Naive thymus-derived CD4-positive, alpha-beta T cell (primary cell): Measurements from ENCODE around the gene MAP1A. TPM values are rescaled to one million over a fixed set of nuclear protein-coding genes. Genes with fewer than 3 reads are reported as not detected.
"Not testable (repeated sequence)": the region's sequence is repeated elsewhere in the genome, so short reads cannot be mapped to it uniquely, and the experiment has no call there.

ENCODE experiments used
- ATAC-seq: fragments of 150-1000 bp; cut with Tn5 transposase; 2 replicates; pipeline ENCODE4 v1.10.0; 2021; ENCODE audit warnings: mild to moderate bottlenecking, moderate library complexity
- CTCF ChIA-PET: fragments of 350-600 bp; sonication (Branson Sonifier 250); formaldehyde crosslinking; loops from one replicate; lab custom pipeline; 2021; ENCODE audit warnings: antibody characterized with exemption; lab: Charles Lee
- POLR2A ChIA-PET: fragments of 350-600 bp; sonication (Branson Sonifier 250); formaldehyde crosslinking; loops from one replicate; lab custom pipeline; 2021; ENCODE audit warnings: antibody characterized with exemption, inconsistent platforms; lab: Charles Lee
- DNase-seq, 9 donors: peaks; one replicate each; pipeline versions ENCODE4 v3.0.0 to v3.0.0-alpha.2; 2020 to 2022; ENCODE audit warnings: mixed read lengths in 1 of 9
- H3K27ac ChIP-seq: one replicate; pipeline ENCODE4 v1.7.0; 2013; ENCODE audit warnings: mild to moderate bottlenecking, low read depth, low read length, moderate library complexity
- H3K27me3 ChIP-seq, 2 donors: one replicate each; pipeline ENCODE4 v1.7.0; 2013; ENCODE audit warnings: low read length in 2 of 2, mild to moderate bottlenecking in 2 of 2, moderate library complexity in 2 of 2; ENCODE audit not compliant: control insufficient read depth in 2 of 2, insufficient read depth in 2 of 2
- H3K36me3 ChIP-seq, 3 experiments: 1 replicate in 2 of 3; 2 replicates in 1 of 3; pipeline ENCODE4 v1.7.0; 2013; ENCODE audit warnings: low read length in 3 of 3, mild to moderate bottlenecking in 3 of 3, moderate library complexity in 1 of 3; ENCODE audit not compliant: insufficient read depth in 3 of 3, control insufficient read depth in 2 of 3
- H3K4me1 ChIP-seq, 2 donors: one replicate each; pipeline ENCODE4 v1.7.0; 2013; ENCODE audit warnings: low read length in 2 of 2, mild to moderate bottlenecking in 2 of 2, moderate library complexity in 1 of 2; ENCODE audit not compliant: control insufficient read depth in 2 of 2, insufficient read depth in 2 of 2
- H3K4me3 ChIP-seq: 2 replicates; pipeline ENCODE4 v1.7.0; 2013; ENCODE audit warnings: mild to moderate bottlenecking, low read length
- H3K9me3 ChIP-seq, 3 experiments: 1 replicate in 2 of 3; 2 replicates in 1 of 3; pipeline ENCODE4 v1.7.0; 2013; ENCODE audit warnings: low read length in 3 of 3; ENCODE audit not compliant: control insufficient read depth in 2 of 3
- H3K27ac Mint-ChIP-seq, 9 donors: one replicate each; pipeline ENCODE4 v1.8.0; 2020 to 2022; ENCODE audit warnings: mixed read lengths in 9 of 9, mild to moderate bottlenecking in 8 of 9, moderate library complexity in 5 of 9, inconsistent platforms in 2 of 9
- H3K27me3 Mint-ChIP-seq, 5 donors: one replicate each; pipeline ENCODE4 v1.8.0; 2021 to 2022; ENCODE audit warnings: mixed read lengths in 5 of 5, mild to moderate bottlenecking in 1 of 5
- H3K36me3 Mint-ChIP-seq, 5 donors: one replicate each; pipeline ENCODE4 v1.8.0; 2020 to 2022; ENCODE audit warnings: mixed read lengths in 5 of 5, mild to moderate bottlenecking in 3 of 5, inconsistent platforms in 1 of 5
- H3K4me1 Mint-ChIP-seq, 7 donors: one replicate each; pipeline ENCODE4 v1.8.0; 2020 to 2022; ENCODE audit warnings: mixed read lengths in 7 of 7, mild to moderate bottlenecking in 3 of 7, inconsistent platforms in 1 of 7
- H3K4me3 Mint-ChIP-seq, 10 donors: one replicate each; pipeline ENCODE4 v1.8.0; 2020 to 2022; ENCODE audit warnings: mild to moderate bottlenecking in 10 of 10, mixed read lengths in 10 of 10, moderate library complexity in 6 of 10, inconsistent platforms in 2 of 10
- H3K9me3 Mint-ChIP-seq, 11 donors: one replicate each; pipeline ENCODE4 v1.8.0; 2020 to 2022; ENCODE audit warnings: mixed read lengths in 11 of 11, mild to moderate bottlenecking in 4 of 11, inconsistent platforms in 1 of 11, moderate library complexity in 1 of 11
- intact Hi-C, 2 donors: fragments of 100-400 bp; cut with micrococcal nuclease; formaldehyde crosslinking; loops; one replicate each; pipeline ENCODE4 v1.15.1; 2023
- polyA plus RNA-seq, 2 donors: library from polyadenylated mRNA; unstranded; fragments of 300-500 nt; fragmentation: Illumina TruSeq; gene quantifications; one replicate each; pipeline ENCODE4 v1.2.3, GENCODE V29; 2021
- total RNA-seq, 6 experiments: library from RNA in 5 of 6; stranded (reverse) in 5 of 6; gene quantifications; 1 replicate in 5 of 6; 2 replicates in 1 of 6; pipeline ENCODE4 v1.2.3 and lab custom pipeline; 2021 to 2026

Gene MAP1A
- total and polyA plus RNA-seq, 7 experiments from 2014 or later = 0.22 to 13.6 (median 0.30) TPM

DNA sequence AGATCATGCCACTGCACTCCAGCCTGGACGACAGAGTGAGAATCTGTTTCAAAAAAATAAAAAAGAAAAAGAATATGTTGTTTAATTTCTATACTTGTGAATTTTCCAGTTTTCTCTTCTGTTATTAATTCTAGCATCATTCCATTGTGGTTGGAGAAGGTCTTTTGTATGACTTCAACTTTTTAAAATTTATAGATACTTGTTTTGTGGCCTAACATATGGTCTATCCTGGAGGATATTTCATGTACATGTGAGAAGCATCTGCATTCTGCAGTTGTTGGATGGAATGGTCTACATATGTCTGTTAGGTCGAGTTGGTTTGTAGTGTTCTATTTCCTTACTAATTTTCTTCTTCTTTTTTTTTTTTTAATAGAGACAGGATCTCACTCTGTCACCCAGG, 35.6 kb downstream of the MAP1A start:
- POLR2A ChIA-PET = no interaction called here
- no peaks in the 10 kb centered on the region for H3K27me3 ChIP-seq
- ATAC-seq (no peak), DNase-seq (no peak)
- Mint-ChIP-seq H3K9me3 (peaks cover 0 to 2% (median 0%) of the 10 kb centered on the region in 11 donors), H3K36me3 (peaks cover 2 to 32% (median 15%) of the 10 kb centered on the region in 5 donors), H3K27ac (no peak overlapping the region), H3K4me1 (no peaks in the 10 kb centered on the region), H3K4me3 (no peak overlapping the region), H3K27me3 (no peaks in the 10 kb centered on the region)
- CTCF ChIA-PET = no interaction called here
- no peak overlapping the region for H3K27ac ChIP-seq
- intact Hi-C loops = no loop called here
- peaks cover 0 to 11% (median 0%) of the 10 kb centered on the region in 3 experiments for H3K36me3 ChIP-seq
- H3K4me1 ChIP-seq = no peaks in the 10 kb centered on the region
- no peaks in the 10 kb centered on the region for H3K9me3 ChIP-seq
- H3K4me3 ChIP-seq = no peak overlapping the region

GRCh38 chr15:43562753-43563152, 45.3 kb downstream of the MAP1A start:
- H3K36me3 ChIP-seq, H3K27ac Mint-ChIP-seq, H3K27me3 ChIP-seq, H3K27ac ChIP-seq, H3K9me3 ChIP-seq, DNase-seq, H3K4me3 Mint-ChIP-seq, POLR2A ChIA-PET, H3K4me1 ChIP-seq, CTCF ChIA-PET, intact Hi-C loops, H3K4me1 Mint-ChIP-seq, H3K27me3 Mint-ChIP-seq, H3K4me3 ChIP-seq, H3K9me3 Mint-ChIP-seq, H3K36me3 Mint-ChIP-seq, ATAC-seq: not testable (repeated sequence)

GRCh38 chr15:43563793-43564192, 46.4 kb downstream of the MAP1A start:
- H3K9me3 Mint-ChIP-seq, H3K27me3 Mint-ChIP-seq, DNase-seq, H3K4me1 ChIP-seq, H3K36me3 Mint-ChIP-seq, H3K36me3 ChIP-seq, H3K27ac Mint-ChIP-seq, H3K4me1 Mint-ChIP-seq, H3K4me3 Mint-ChIP-seq, CTCF ChIA-PET, H3K9me3 ChIP-seq, intact Hi-C loops, POLR2A ChIA-PET, ATAC-seq, H3K4me3 ChIP-seq, H3K27me3 ChIP-seq, H3K27ac ChIP-seq: not testable (repeated sequence)

GRCh38 chr15:43566615-43567014, 49.2 kb downstream of the MAP1A start:
- H3K4me1 Mint-ChIP-seq, H3K4me3 Mint-ChIP-seq, H3K9me3 ChIP-seq, H3K27ac Mint-ChIP-seq, H3K4me3 ChIP-seq, H3K9me3 Mint-ChIP-seq, H3K36me3 Mint-ChIP-seq, H3K36me3 ChIP-seq, intact Hi-C loops, H3K4me1 ChIP-seq, H3K27ac ChIP-seq, DNase-seq, POLR2A ChIA-PET, CTCF ChIA-PET, H3K27me3 ChIP-seq, ATAC-seq, H3K27me3 Mint-ChIP-seq: not testable (repeated sequence)

DNA sequence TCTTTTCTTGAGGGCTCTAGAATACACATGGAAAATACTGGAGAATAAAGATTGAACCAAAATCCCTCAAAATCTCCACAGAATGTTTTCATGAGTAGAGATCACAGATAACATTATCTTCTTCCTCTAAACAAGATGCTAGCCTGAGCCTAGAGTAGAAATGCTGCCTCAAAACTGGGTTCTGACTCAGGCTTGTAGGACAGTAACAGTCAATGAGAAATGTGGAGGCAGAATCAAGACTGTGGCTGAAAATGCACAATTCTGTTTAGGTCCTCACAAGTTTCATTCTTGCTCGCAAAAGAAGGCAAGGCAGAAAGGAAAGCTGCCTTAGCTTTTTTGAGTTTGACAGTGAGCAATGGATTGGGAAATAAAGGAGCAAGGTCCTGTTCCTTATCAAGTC, 57.2 kb downstream of the MAP1A start:
- H3K36me3 ChIP-seq, H3K4me1 ChIP-seq, H3K36me3 Mint-ChIP-seq, H3K27me3 ChIP-seq, H3K27ac ChIP-seq, POLR2A ChIA-PET, H3K4me3 ChIP-seq, H3K9me3 Mint-ChIP-seq, H3K27me3 Mint-ChIP-seq, ATAC-seq, H3K27ac Mint-ChIP-seq, CTCF ChIA-PET, intact Hi-C loops, DNase-seq, H3K4me1 Mint-ChIP-seq, H3K4me3 Mint-ChIP-seq, H3K9me3 ChIP-seq: not testable (repeated sequence)

Other genes with a start within 250 kb of the MAP1A start
- not detected for gene TGM7, start 215.4 kb upstream of the MAP1A start, total RNA-seq
- not detected for gene TGM7, start 215.4 kb upstream of the MAP1A start, polyA plus RNA-seq
- gene LCMT2, start 187.0 kb upstream of the MAP1A start, total RNA-seq = 10 to 100 TPM; 10.1 to 19.1 (median 15.0) TPM
- gene LCMT2, start 187.0 kb upstream of the MAP1A start, polyA plus RNA-seq = 1 to 10 TPM; 2.9 to 6.2 TPM
- 10 to 100 TPM; 12.9 to 36.9 (median 33.6) TPM for gene ZSCAN29, start 146.6 kb upstream of the MAP1A start, total RNA-seq
- 1 to 10 TPM; 3.1 to 7.8 TPM for gene ZSCAN29, start 146.6 kb upstream of the MAP1A start, polyA plus RNA-seq
- 10 to 100 TPM; 10.9 to 34.7 (median 17.7) TPM for gene TUBGCP4, start 146.5 kb upstream of the MAP1A start, total RNA-seq
- gene TUBGCP4, start 146.5 kb upstream of the MAP1A start, polyA plus RNA-seq = 10 to 100 TPM in 1 of 2 donors, 1 to 10 TPM in 1; 7.7 to 15.0 TPM
- 10 to 100 TPM; 34.5 to 41.6 (median 40.6) TPM for gene TP53BP1, start 24.5 kb upstream of the MAP1A start, total RNA-seq
- 10 to 100 TPM in 1 of 2 donors, 1 to 10 TPM in 1; 9.3 to 13.5 TPM for gene TP53BP1, start 24.5 kb upstream of the MAP1A start, polyA plus RNA-seq
- 10 to 100 TPM; 30.9 to 66.0 (median 47.5) TPM for gene PPIP5K1, start 72.6 kb downstream of the MAP1A start, total RNA-seq
- 1 to 10 TPM; 6.1 to 6.2 TPM for gene PPIP5K1, start 72.6 kb downstream of the MAP1A start, polyA plus RNA-seq
- not detected for gene CKMT1B, start 76.4 kb downstream of the MAP1A start, total RNA-seq
- not detected for gene CKMT1B, start 76.4 kb downstream of the MAP1A start, polyA plus RNA-seq
- gene STRC, start 101.2 kb downstream of the MAP1A start, total RNA-seq = 1 to 10 TPM in 3 of 5 experiments, under 1 TPM in 2; 0.56 to 3.9 (median 2.0) TPM
- gene STRC, start 101.2 kb downstream of the MAP1A start, polyA plus RNA-seq = not detected
- gene CATSPER2, start 131.2 kb downstream of the MAP1A start, total RNA-seq = 10 to 100 TPM in 3 of 5 experiments, 1 to 10 TPM in 2; 6.9 to 14.4 (median 12.2) TPM
- gene CATSPER2, start 131.2 kb downstream of the MAP1A start, polyA plus RNA-seq = under 1 TPM; 0.61 to 0.99 TPM
- gene CKMT1A, start 176.3 kb downstream of the MAP1A start, total RNA-seq = not detected
- not detected for gene CKMT1A, start 176.3 kb downstream of the MAP1A start, polyA plus RNA-seq
- gene PDIA3, start 228.8 kb downstream of the MAP1A start, total RNA-seq = 100 to 1,000 TPM; 127 to 397 (median 183) TPM
- gene PDIA3, start 228.8 kb downstream of the MAP1A start, polyA plus RNA-seq = 100 to 1,000 TPM; 256 to 301 TPM